ENCODE results near the gene FFAR1. TPM values are rescaled to one million over a fixed set of nuclear protein-coding genes. Genes with fewer than 3 reads are reported as not detected.

The FFAR1 gene
- total RNA-seq, 1 experiment from 2014 or later: not detected

GRCh38 chr19:35396240-35396885, 48.7 kb downstream of the FFAR1 start:
- Mint-ChIP-seq H3K4me1 (ENCODE audit: low read depth, unreplicated experiment) (no peaks in the 10 kb centered on the region), H3K36me3 (ENCODE audit: insufficient read depth, unreplicated experiment) (no peaks in the 10 kb centered on the region), H3K4me3 (ENCODE audit: unreplicated experiment) (no peak overlapping the region), H3K9me3 (ENCODE audit: unreplicated experiment) (peaks cover 2% of the 10 kb centered on the region), H3K27me3 (ENCODE audit: insufficient read depth, unreplicated experiment) (no peaks in the 10 kb centered on the region), H3K27ac (ENCODE audit: unreplicated experiment) (no peak overlapping the region)
- Histone ChIP-seq H3K4me3 (ENCODE audit: low read depth, low read length) (no peak overlapping the region), H3K27me3 (replicated peaks; ENCODE audit: control insufficient read depth, insufficient read depth, low read length) (no peaks in the 10 kb centered on the region), H3K9me3 (no peaks in the 10 kb centered on the region), H3K36me3 (ENCODE audit: control insufficient read depth, insufficient read depth, low read length) (no peaks in the 10 kb centered on the region), H3K4me1 (no peaks in the 10 kb centered on the region)
- ChIA-PET POLR2A (no interaction called here), CTCF (no interaction called here)
- intact Hi-C loops (cut with micrococcal nuclease; ENCODE audit: unreplicated experiment): no loop called here
- no peak for DNase-seq
- no peak for TF ChIP-seq CTCF (IDR thresholded peaks at IDR 0.05; ENCODE audit: insufficient read depth in 1 of 2, low read depth in 1 of 2, low read length in 1 of 2, severe bottlenecking in 1 of 2, unreplicated experiment in 1 of 2)
- BruUV-seq (replicated peaks): no TSS peak

- intact Hi-C loops (cut with micrococcal nuclease; ENCODE audit: unreplicated experiment): no loop called here
- H3K9me3 ChIP-seq: no peaks in the 10 kb centered on the region
- POLR2A ChIA-PET: no interaction called here
- CTCF ChIA-PET: no interaction called here
- H3K4me3 ChIP-seq (ENCODE audit: low read depth, low read length): no peak overlapping the region
- no peak for TF ChIP-seq CTCF (IDR thresholded peaks at IDR 0.05; ENCODE audit: insufficient read depth in 1 of 2, low read depth in 1 of 2, low read length in 1 of 2, severe bottlenecking in 1 of 2, unreplicated experiment in 1 of 2)
- no TSS peak for BruUV-seq (replicated peaks)
- no peaks in the 10 kb centered on the region for H3K36me3 Mint-ChIP-seq (ENCODE audit: insufficient read depth, unreplicated experiment)
- no peaks in the 10 kb centered on the region for H3K4me1 Mint-ChIP-seq (ENCODE audit: low read depth, unreplicated experiment)
- no peak for DNase-seq
- no peaks in the 10 kb centered on the region for H3K27me3 Mint-ChIP-seq (ENCODE audit: insufficient read depth, unreplicated experiment)
- no peaks in the 10 kb centered on the region for H3K4me1 ChIP-seq
- no peaks in the 10 kb centered on the region for H3K9me3 Mint-ChIP-seq (ENCODE audit: unreplicated experiment)
- H3K27me3 ChIP-seq (replicated peaks; ENCODE audit: control insufficient read depth, insufficient read depth, low read length): no peaks in the 10 kb centered on the region
- no peaks in the 10 kb centered on the region for H3K36me3 ChIP-seq (ENCODE audit: control insufficient read depth, insufficient read depth, low read length)
- H3K27ac Mint-ChIP-seq (ENCODE audit: unreplicated experiment): no peak overlapping the region
- no peak overlapping the region for H3K4me3 Mint-ChIP-seq (ENCODE audit: unreplicated experiment)
Measured at GRCh38 chr19:35397064-35397463, 49.4 kb downstream of the FFAR1 start.

Small RNA genes within 50 kb of the gene (microRNA-seq; reads per million reads assigned to microRNA genes)
- gene MIR5196: not detected

Other genes starting within 250 kb of the FFAR1 start
- gene FXYD3, start 232.1 kb upstream of the FFAR1 start, total RNA-seq (2022): 26.8 and 36.7 TPM in 2 replicates
- 0.37 and 0.43 TPM in 2 replicates for gene LGI4, start 212.8 kb upstream of the FFAR1 start, total RNA-seq (2022)
- not detected in 2 replicates for gene FXYD1, start 209.1 kb upstream of the FFAR1 start, total RNA-seq (2022)
- not detected in 2 replicates for gene FXYD7, start 204.6 kb upstream of the FFAR1 start, total RNA-seq (2022)
- 20.2 and 20.4 TPM in 2 replicates for gene FXYD5, start 193.2 kb upstream of the FFAR1 start, total RNA-seq (2022)
- gene FAM187B, start 119.2 kb upstream of the FFAR1 start, total RNA-seq (2022): not detected in 2 replicates
- gene LSR, start 98.9 kb upstream of the FFAR1 start, total RNA-seq (2022): 172 and 197 TPM in 2 replicates
- gene USF2, start 78.9 kb upstream of the FFAR1 start, total RNA-seq (2022): 105 and 108 TPM in 2 replicates
- gene HAMP, start 65.4 kb upstream of the FFAR1 start, total RNA-seq (2022): not detected in 2 replicates
- gene MAG, start 55.7 kb upstream of the FFAR1 start, total RNA-seq (2022): 0.41 TPM in 1 of 2 replicates, not detected in the other
- gene CD22, start 18.7 kb upstream of the FFAR1 start, total RNA-seq (2022): not detected in 2 replicates
- not detected in 2 replicates for gene FFAR3, start 10.6 kb downstream of the FFAR1 start, total RNA-seq (2022)
- not detected in 2 replicates for gene GPR42, start 23.2 kb downstream of the FFAR1 start, total RNA-seq (2022)
- gene FFAR2, start 100.4 kb downstream of the FFAR1 start, total RNA-seq (2022): not detected in 2 replicates
- gene KRTDAP, start 142.6 kb downstream of the FFAR1 start, total RNA-seq (2022): not detected in 2 replicates
- 341 and 354 TPM in 2 replicates for gene DMKN, start 165.7 kb downstream of the FFAR1 start, total RNA-seq (2022)
- gene SBSN, start 180.4 kb downstream of the FFAR1 start, total RNA-seq (2022): not detected in 2 replicates
- not detected in 2 replicates for gene GAPDHS, start 185.6 kb downstream of the FFAR1 start, total RNA-seq (2022)
- 126 and 140 TPM in 2 replicates for gene TMEM147, start 197.7 kb downstream of the FFAR1 start, total RNA-seq (2022)
- not detected in 2 replicates for gene ATP4A, start 215.8 kb downstream of the FFAR1 start, total RNA-seq (2022)
- not detected in 2 replicates for gene PMIS2, start 238.3 kb downstream of the FFAR1 start, total RNA-seq (2022)

Measured in Caco-2 (cell line).